K562 (cell line): Measurements from ENCODE around the gene NRSN2. TPM values are rescaled to one million over a fixed set of nuclear protein-coding genes. Genes with fewer than 3 reads are reported as not detected.
A peak's percentile ranks its signal among the peaks of the same experiment; 100 is the strongest.

Experiments
- NCOA1 ChIP-seq: fragments of 450-650 bp; IDR thresholded peaks from 2 replicates; pipeline ENCODE4 v1.6.1; 2016; ENCODE audit warnings: low read depth
- RBM14 ChIP-seq: fragments of 200-400 bp; formaldehyde crosslinking; IDR thresholded peaks from 2 replicates; pipeline ENCODE4 v1.6.1; 2018; ENCODE audit warnings: low read depth, mild to moderate bottlenecking, low read length, moderate library complexity, borderline replicate concordance; ENCODE audit not compliant: insufficient read depth
- RREB1 ChIP-seq: fragments of 250-450 bp; sonication (Bioruptor Pico); IDR thresholded peaks from 2 replicates; pipeline ENCODE4 v1.4.0; 2020
- SMARCA5 ChIP-seq: fragments of 450-650 bp; IDR thresholded peaks from 2 replicates; pipeline ENCODE4 v1.6.1; 2016
- ZBTB7A ChIP-seq: IDR thresholded peaks from 2 replicates; pipeline ENCODE4 v1.6.1; 2011; ENCODE audit warnings: low read depth, mild to moderate bottlenecking, low read length, moderate library complexity, borderline replicate concordance; ENCODE audit not compliant: control insufficient read depth
- ZNF146 ChIP-seq: IDR thresholded peaks from one replicate; pipeline ENCODE4 v1.6.1; 2018; ENCODE audit warnings: missing compliant biosample characterization; ENCODE audit not compliant: unreplicated experiment
- ZNF174 ChIP-seq: fragments of 250-450 bp; sonication (Bioruptor Pico); IDR thresholded peaks from 2 replicates; pipeline ENCODE4 v1.4.0; 2020; ENCODE audit warnings: mild to moderate bottlenecking
- ZNF778 ChIP-seq: fragments of 450-650 bp; formaldehyde crosslinking; IDR thresholded peaks from 2 replicates; pipeline ENCODE4 v1.4.0; 2020; ENCODE audit warnings: mild to moderate bottlenecking, moderate library complexity
- polyA plus RNA-seq, 8 experiments: library from polyadenylated mRNA; depleted of rRNA in 4 of 8; stranded (reverse) in 5 of 8; unstranded in 3 of 8; fragments of >200 nt; fragmentation: Nextera tagmentation in 2 of 8; fragmentation: Illumina TruSeq in 1 of 8; extraction: Ambion mirVana in 2 of 8; extraction: Trizol in 1 of 8; gene quantifications; 2 replicates each; pipeline versions ENCODE4 v1.2.1 to v1.2.3, GENCODE V29; 2011 to 2014; ENCODE audit warnings: inconsistent platforms in 1 of 8, missing spikeins in 1 of 8
- total RNA-seq, 7 experiments: library from RNA; depleted of rRNA in 6 of 7; stranded (reverse); fragments of >200 nt in 6 of 7; fragmentation: Illumina TruSeq in 2 of 7; extraction: Trizol in 2 of 7; gene quantifications; 2 replicates each; pipeline versions ENCODE4 v1.2.1 to v1.2.3, GENCODE V29; 2011 to 2021; ENCODE audit warnings: low replicate concordance in 1 of 7
- TF ChIP-seq, protein P1 (sequence below), 2 experiments: fragments of 450-650 bp in 1 of 2; sonication (generic) in 1 of 2; formaldehyde crosslinking in 1 of 2; IDR thresholded peaks; 2 replicates each; pipeline versions ENCODE4 v1.7.1 to v1.9.0; 2016 to 2022; ENCODE audit warnings: inconsistent platforms in 1 of 2, mild to moderate bottlenecking in 1 of 2, missing genetic modification reagents in 1 of 2
- TF ChIP-seq, protein P2 (sequence below): fragments of 250-450 bp; sonication (Bioruptor Pico); IDR thresholded peaks from 2 replicates; pipeline ENCODE4 v1.8.0; 2022; ENCODE audit warnings: moderate library complexity, mild to moderate bottlenecking, inconsistent platforms

Gene NRSN2
- total and polyA plus RNA-seq, 9 of the 15 experiments (the other 6 are each of a cell fraction or from before 2014, with no cell fraction given) = 7.5 to 29.7 (median 11.1) TPM

GRCh38 chr20:381581-382290 is 34.8 kb downstream of the NRSN2 start (continued):
- TF ChIP-seq, protein P1, sequence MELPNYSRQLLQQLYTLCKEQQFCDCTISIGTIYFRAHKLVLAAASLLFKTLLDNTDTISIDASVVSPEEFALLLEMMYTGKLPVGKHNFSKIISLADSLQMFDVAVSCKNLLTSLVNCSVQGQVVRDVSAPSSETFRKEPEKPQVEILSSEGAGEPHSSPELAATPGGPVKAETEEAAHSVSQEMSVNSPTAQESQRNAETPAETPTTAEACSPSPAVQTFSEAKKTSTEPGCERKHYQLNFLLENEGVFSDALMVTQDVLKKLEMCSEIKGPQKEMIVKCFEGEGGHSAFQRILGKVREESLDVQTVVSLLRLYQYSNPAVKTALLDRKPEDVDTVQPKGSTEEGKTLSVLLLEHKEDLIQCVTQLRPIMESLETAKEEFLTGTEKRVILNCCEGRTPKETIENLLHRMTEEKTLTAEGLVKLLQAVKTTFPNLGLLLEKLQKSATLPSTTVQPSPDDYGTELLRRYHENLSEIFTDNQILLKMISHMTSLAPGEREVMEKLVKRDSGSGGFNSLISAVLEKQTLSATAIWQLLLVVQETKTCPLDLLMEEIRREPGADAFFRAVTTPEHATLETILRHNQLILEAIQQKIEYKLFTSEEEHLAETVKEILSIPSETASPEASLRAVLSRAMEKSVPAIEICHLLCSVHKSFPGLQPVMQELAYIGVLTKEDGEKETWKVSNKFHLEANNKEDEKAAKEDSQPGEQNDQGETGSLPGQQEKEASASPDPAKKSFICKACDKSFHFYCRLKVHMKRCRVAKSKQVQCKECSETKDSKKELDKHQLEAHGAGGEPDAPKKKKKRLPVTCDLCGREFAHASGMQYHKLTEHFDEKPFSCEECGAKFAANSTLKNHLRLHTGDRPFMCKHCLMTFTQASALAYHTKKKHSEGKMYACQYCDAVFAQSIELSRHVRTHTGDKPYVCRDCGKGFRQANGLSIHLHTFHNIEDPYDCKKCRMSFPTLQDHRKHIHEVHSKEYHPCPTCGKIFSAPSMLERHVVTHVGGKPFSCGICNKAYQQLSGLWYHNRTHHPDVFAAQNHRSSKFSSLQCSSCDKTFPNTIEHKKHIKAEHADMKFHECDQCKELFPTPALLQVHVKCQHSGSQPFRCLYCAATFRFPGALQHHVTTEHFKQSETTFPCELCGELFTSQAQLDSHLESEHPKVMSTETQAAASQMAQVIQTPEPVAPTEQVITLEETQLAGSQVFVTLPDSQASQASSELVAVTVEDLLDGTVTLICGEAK (IDR thresholded peaks at IDR 0.05) = no peak
- TF ChIP-seq, protein P1 (CRISPR knock-in tag; IDR thresholded peaks at IDR 0.05) = peak; percentile 47; the same call in 1 of the 2 replicates
- TF ChIP-seq ZNF146 (CRISPR knock-in tag) (no peak), ZBTB7A (peak; percentile 20; the same call in 1 of the 2 replicates), NCOA1 (no peak), ZNF174 (CRISPR knock-in tag) (no peak), ZNF778 (CRISPR knock-in tag) (no peak), RREB1 (CRISPR knock-in tag) (no peak), SMARCA5 (no peak), RBM14 (no peak)
- TF ChIP-seq, protein P2, sequence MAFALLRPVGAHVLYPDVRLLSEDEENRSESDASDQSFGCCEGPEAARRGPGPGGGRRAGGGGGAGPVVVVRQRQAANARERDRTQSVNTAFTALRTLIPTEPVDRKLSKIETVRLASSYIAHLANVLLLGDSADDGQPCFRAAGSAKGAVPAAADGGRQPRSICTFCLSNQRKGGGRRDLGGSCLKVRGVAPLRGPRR (CRISPR knock-in tag) = no peak
